Pancreas (tissue), 10 donors: Measurements from ENCODE around the gene GUCY1A1. TPM values are rescaled to one million over a fixed set of nuclear protein-coding genes. Genes with fewer than 3 reads are reported as not detected.

ENCODE experiments used
- ATAC-seq, 4 donors: fragments of 200-7000 bp; cut with Tn5 transposase; one replicate each; pipeline versions ENCODE4 v1.8.0 to v1.9.1; 2020; ENCODE audit warnings: mild to moderate bottlenecking in 4 of 4, moderate library complexity in 4 of 4
- DNase-seq, 6 donors: peaks; one replicate each; pipeline ENCODE4 v3.0.0-alpha.2; 2020
- FAIRE-seq: peaks from 2 replicates; lab custom pipeline; 2012; peaks lifted over from hg19 to GRCh38; lab: Jason Lieb, UNC
- H3K27ac ChIP-seq, 4 donors: fragments of 200-600 bp; sonication (generic); 1 replicate in 3 of 4; 2 replicates in 1 of 4; pipeline versions ENCODE4 v1.5.0 to v1.8.0; 2020
- H3K27me3 ChIP-seq, 4 donors: fragments of 200-600 bp; one replicate each; pipeline ENCODE4 v1.8.0; 2021
- H3K36me3 ChIP-seq, 3 donors: fragments of 200-600 bp; sonication (generic) in 1 of 3; one replicate each; pipeline versions ENCODE4 v1.5.0 to v1.8.0; 2020 to 2021
- H3K4me1 ChIP-seq, 3 donors: fragments of 200-600 bp; one replicate each; pipeline ENCODE4 v1.8.0; 2021
- H3K4me3 ChIP-seq, 4 donors: fragments of 200-600 bp; sonication (generic) in 2 of 4; one replicate each; pipeline versions ENCODE4 v1.5.0 to v1.8.0; 2020 to 2021
- H3K9me3 ChIP-seq, 4 donors: fragments of 200-600 bp; one replicate each; pipeline ENCODE4 v1.8.0; 2021
- WGBS, 2 donors: extraction: QIAGEN DNeasy Blood & Tissue Kit; methylation state at CpG; one replicate each; pipeline ENCODE4 v1.1.7; 2013; 5-methylcytosine and 5-hydroxymethylcytosine counted together
- intact Hi-C, 3 donors: fragments of 100-400 bp; cut with DNase I; formaldehyde crosslinking; loops; one replicate each; pipeline versions ENCODE4 v1.11.1 to v1.14.2; 2022
- polyA plus RNA-seq, 2 donors: library from polyadenylated mRNA; stranded (reverse); fragments of 200-250 nt; gene quantifications; one replicate each; pipeline ENCODE4 v1.2.3, GENCODE V29; 2013
- total RNA-seq, 6 donors: library from RNA; stranded (reverse); fragmentation: NEBNext Ultra II Directional in 4 of 6; extraction: Animal tissue kit (Norgen Biotek cat#: 25700) in 4 of 6; gene quantifications; one replicate each; pipeline versions ENCODE4 v1.2.1 to v1.2.4, GENCODE V29; 2021 to 2023
- TF ChIP-seq, protein P1 (sequence below), 4 donors: fragments of 200-600 bp; sonication (generic) in 3 of 4; IDR thresholded peaks; one replicate each; pipeline versions ENCODE4 v1.5.0 to v1.8.0; 2021; ENCODE audit warnings: antibody characterized with exemption in 4 of 4
- donor health status: healthy with polysubstance abuse.
- donor health status: DM: no; HTN: no; CAD: no; lungs with moderate emphysema.
- donor health status: DM: no; HTN: no; CAD: no.
- donor health status: control.
- donor health status: control.
- donor health status: Bipolar disorder and iron deficiency.
- donor health status: DM: yes; HTN: yes; CAD: no.
- donor health status: DM: no; HTN: no; CAD: no.
- donor health status: DM: no; HTN: no; CAD: no.
- donor health status: DM: yes; HTN: yes; CAD: no.

The GUCY1A1 gene
- total and polyA plus RNA-seq, 8 donors: 4.2 to 26.4 (median 11.2) TPM

DNA sequence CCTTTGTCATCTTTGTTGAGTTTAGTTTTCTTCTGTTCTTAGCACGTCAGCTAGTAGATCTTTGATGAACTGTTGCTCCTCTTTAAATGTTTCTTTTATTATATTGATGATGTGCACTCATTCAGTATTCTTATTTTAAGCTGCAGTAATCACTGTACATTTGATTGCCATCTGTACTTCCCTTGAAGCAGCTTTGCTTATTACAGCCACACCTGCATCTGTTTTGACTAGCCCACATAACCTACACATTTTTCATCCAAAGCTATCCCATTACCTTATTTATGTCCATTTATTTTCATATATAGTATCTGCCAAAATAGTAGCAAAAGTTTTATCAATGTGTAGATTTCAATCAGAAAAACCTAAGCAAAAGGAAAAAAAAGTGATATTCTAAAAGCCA is 68.3 kb downstream of the GUCY1A1 start:
- TF ChIP-seq, protein P1, sequence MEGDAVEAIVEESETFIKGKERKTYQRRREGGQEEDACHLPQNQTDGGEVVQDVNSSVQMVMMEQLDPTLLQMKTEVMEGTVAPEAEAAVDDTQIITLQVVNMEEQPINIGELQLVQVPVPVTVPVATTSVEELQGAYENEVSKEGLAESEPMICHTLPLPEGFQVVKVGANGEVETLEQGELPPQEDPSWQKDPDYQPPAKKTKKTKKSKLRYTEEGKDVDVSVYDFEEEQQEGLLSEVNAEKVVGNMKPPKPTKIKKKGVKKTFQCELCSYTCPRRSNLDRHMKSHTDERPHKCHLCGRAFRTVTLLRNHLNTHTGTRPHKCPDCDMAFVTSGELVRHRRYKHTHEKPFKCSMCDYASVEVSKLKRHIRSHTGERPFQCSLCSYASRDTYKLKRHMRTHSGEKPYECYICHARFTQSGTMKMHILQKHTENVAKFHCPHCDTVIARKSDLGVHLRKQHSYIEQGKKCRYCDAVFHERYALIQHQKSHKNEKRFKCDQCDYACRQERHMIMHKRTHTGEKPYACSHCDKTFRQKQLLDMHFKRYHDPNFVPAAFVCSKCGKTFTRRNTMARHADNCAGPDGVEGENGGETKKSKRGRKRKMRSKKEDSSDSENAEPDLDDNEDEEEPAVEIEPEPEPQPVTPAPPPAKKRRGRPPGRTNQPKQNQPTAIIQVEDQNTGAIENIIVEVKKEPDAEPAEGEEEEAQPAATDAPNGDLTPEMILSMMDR (IDR thresholded peaks at IDR 0.05): no peak
- no peaks in the 10 kb centered on the region for H3K9me3 ChIP-seq
- H3K27me3 ChIP-seq: no peaks in the 10 kb centered on the region
- no peak for DNase-seq
- no peak for FAIRE-seq
- 86 to 93% methylated on average over 1 of the region's 1 CpG for WGBS, 2 donors
- no peak for ATAC-seq
- no peaks in the 10 kb centered on the region for H3K36me3 ChIP-seq
- no peaks in the 10 kb centered on the region for H3K4me1 ChIP-seq
- no peak overlapping the region for H3K27ac ChIP-seq
- intact Hi-C loops: no loop called here
- H3K4me3 ChIP-seq: no peak overlapping the region

DNA sequence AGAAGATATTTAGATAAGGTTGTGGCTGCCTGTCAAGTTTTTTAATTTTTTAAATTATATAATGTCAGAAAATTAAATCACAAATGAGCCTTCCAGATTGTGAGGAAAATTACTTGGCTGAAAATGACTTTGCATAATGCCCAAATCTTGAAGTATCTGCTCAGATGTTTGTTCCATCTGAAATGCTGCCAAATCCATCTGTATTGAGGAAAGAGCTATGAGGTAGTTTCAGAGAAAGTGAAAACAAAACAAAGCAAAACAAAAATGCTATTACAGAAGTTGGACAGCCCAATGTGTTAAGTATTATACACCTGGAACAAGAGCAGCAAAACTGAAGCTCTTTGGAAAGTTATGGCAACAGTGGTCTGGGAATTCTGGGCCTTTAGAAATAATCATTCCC is 68.8 kb downstream of the GUCY1A1 start:
- TF ChIP-seq, protein P1 (IDR thresholded peaks at IDR 0.05): no peak
- Histone ChIP-seq H3K27ac (no peak overlapping the region), H3K4me1 (no peaks in the 10 kb centered on the region), H3K27me3 (no peaks in the 10 kb centered on the region), H3K36me3 (no peaks in the 10 kb centered on the region), H3K4me3 (no peak overlapping the region), H3K9me3 (no peaks in the 10 kb centered on the region)
- no peak for DNase-seq
- intact Hi-C loops: no loop called here
- ATAC-seq: no peak
- FAIRE-seq: no peak

DNA sequence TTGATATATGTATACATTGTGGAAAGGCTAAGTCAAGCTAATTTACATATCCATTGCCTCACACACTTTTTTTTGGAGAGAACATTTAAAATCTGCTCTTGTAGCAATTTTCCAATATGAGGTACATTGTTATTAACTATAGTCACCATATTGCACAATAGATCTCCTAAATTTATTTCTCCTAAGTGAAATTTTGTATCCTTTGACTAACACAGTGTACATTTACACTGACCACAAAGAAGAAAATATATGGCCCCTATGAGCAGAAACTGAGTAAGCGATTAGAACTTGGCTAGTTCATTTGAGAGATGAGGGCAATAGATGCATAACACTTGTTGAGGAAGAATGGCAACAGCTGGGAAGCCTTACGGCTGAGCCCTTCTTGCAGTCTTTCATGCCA is 71.9 kb downstream of the GUCY1A1 start:
- no peaks in the 10 kb centered on the region for H3K9me3 ChIP-seq
- H3K36me3 ChIP-seq: no peaks in the 10 kb centered on the region
- no peaks in the 10 kb centered on the region for H3K27me3 ChIP-seq
- no peaks in the 10 kb centered on the region for H3K4me1 ChIP-seq
- H3K4me3 ChIP-seq: no peak overlapping the region
- ATAC-seq (no peak), FAIRE-seq (no peak), DNase-seq (no peak)
- intact Hi-C loops: no loop called here
- TF ChIP-seq, protein P1 (IDR thresholded peaks at IDR 0.05): no peak
- 86 to 95% methylated on average over 2 of the region's 2 CpGs for WGBS, 2 donors
- H3K27ac ChIP-seq: no peak overlapping the region

DNA sequence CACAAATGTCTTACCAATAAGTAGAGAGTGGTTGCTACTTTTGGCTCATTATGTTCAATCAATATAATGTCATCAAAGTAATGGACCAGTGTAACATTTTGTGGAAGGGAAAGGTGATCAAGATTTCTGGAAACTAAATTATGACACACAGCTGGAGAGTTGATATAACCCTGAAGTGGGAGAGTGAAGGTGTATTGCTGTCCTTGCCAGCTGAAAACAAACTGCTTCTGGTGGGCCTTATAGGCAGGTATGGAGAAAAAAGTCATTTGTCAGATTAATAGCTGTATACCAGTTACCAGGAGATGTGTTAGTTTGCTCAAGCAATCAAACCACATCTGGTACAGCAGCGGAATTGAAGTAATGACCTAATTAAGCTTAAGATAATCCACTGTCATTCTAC is 74.9 kb downstream of the GUCY1A1 start:
- no peaks in the 10 kb centered on the region for H3K4me1 ChIP-seq
- 93 to 100% methylated on average over 1 of the region's 1 CpG for WGBS, 2 donors
- H3K9me3 ChIP-seq: no peaks in the 10 kb centered on the region
- TF ChIP-seq, protein P1 (IDR thresholded peaks at IDR 0.05): no peak
- ATAC-seq: no peak
- H3K36me3 ChIP-seq: no peaks in the 10 kb centered on the region
- H3K27me3 ChIP-seq: no peaks in the 10 kb centered on the region
- H3K4me3 ChIP-seq: no peak overlapping the region
- intact Hi-C loops: no loop called here
- H3K27ac ChIP-seq: no peak overlapping the region
- no peak for DNase-seq
- no peak for FAIRE-seq

DNA sequence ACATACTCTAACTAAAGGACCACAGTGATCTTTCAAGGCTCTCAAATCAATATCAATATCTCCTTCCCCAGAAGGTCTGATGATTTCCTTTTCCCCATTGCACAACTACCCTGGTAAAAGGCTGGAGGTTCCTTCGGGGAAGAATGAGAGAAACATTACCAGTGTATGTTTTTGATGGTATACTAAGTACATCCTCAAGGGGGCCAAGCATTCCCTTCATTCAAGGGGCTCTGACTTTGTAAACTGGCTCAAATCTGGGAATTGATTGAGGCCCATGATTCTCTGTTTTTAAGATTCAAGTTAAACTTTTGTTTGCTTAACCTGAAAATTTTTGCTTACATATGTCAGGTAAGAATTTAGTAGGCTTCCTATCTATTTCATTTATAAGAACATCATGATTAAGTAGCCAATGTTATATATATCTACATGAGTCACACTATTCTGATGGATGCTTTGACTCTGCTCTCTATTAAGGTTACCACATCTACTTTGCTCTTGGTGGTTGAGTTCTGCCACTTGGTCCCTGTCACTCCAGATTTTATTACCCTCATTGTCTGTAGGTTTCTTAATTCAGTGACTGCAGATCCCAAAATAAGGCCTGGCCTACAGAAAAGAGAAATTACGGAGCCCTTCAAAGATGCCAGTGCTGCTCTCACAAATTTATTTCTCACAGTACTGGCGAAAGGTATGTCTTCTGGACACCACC is 75.8 kb downstream of the GUCY1A1 start:
- Histone ChIP-seq H3K27ac (no peak overlapping the region), H3K4me3 (no peak overlapping the region), H3K27me3 (no peaks in the 10 kb centered on the region), H3K36me3 (no peaks in the 10 kb centered on the region), H3K9me3 (no peaks in the 10 kb centered on the region), H3K4me1 (no peaks in the 10 kb centered on the region)
- DNase-seq: no peak
- no peak for ATAC-seq
- intact Hi-C loops: no loop called here
- TF ChIP-seq, protein P1 (IDR thresholded peaks at IDR 0.05): no peak
- no peak for FAIRE-seq
- WGBS, 2 donors: 83 to 90% methylated on average over 3 of the region's 3 CpGs
